ENCODE data around the gene ABHD8. TPM values are rescaled to one million over a fixed set of nuclear protein-coding genes. Genes with fewer than 3 reads are reported as not detected.

Gene ABHD8
- total and polyA plus RNA-seq, 2 of the 13 experiments (the other 11 are each of a cell fraction or from before 2014, with no cell fraction given) = 6.3 to 7.2 TPM

GRCh38 chr19:17340871-17341357, 37.7 kb upstream of the ABHD8 start (continued):
- TF ChIP-seq POLR2AphosphoS5 (IDR thresholded peaks at IDR 0.05; ENCODE audit: low read depth, low read length) (peak; percentile 53; the same call in 1 of the 2 replicates), HIVEP1 (CRISPR knock-in tag; IDR thresholded peaks at IDR 0.05) (peak; percentile 53; the same call in 1 of the 2 replicates), ZNF547 (CRISPR knock-in tag; IDR thresholded peaks at IDR 0.05) (0 out of 2 replicates have a peak, but pooled peaks have one; percentile 16), MXD1 (CRISPR knock-in tag; IDR thresholded peaks at IDR 0.05) (no peak; the same call in 1 of the 2 replicates), KDM5A (IDR thresholded peaks at IDR 0.05; ENCODE audit: borderline replicate concordance, low read length) (no peak; the same call in 1 of the 2 replicates), ZNF562 (CRISPR knock-in tag; IDR thresholded peaks at IDR 0.05; ENCODE audit: borderline replicate concordance) (no peak), RFXANK (CRISPR knock-in tag; IDR thresholded peaks at IDR 0.05) (no peak), FOXM1 (CRISPR knock-in tag; IDR thresholded peaks at IDR 0.05) (no peak), RBFOX2 (IDR thresholded peaks at IDR 0.05; ENCODE audit: low read depth, low read length) (peak; percentile 49; the same call in 1 of the 2 replicates), NFYB (CRISPR knock-in tag; IDR thresholded peaks at IDR 0.05) (no peak), PHF8 (CRISPR knock-in tag; IDR thresholded peaks at IDR 0.05) (peak; percentile 16), ZNF790 (CRISPR knock-in tag; IDR thresholded peaks at IDR 0.05; ENCODE audit: borderline replicate concordance) (no peak), PCBP1 (IDR thresholded peaks at IDR 0.05; ENCODE audit: borderline replicate concordance, low read depth, low read length) (no peak), SP5 (CRISPR knock-in tag; IDR thresholded peaks at IDR 0.05; ENCODE audit: borderline replicate concordance, low read depth) (no peak), KLF9 (CRISPR knock-in tag; IDR thresholded peaks at IDR 0.05; ENCODE audit: low read depth) (no peak), PPARG (CRISPR knock-in tag; conservative IDR thresholded peaks at IDR 0.05) (no peak; the same call in 1 of the 2 replicates), HNRNPLL (IDR thresholded peaks at IDR 0.05; ENCODE audit: low read depth, low read length, poor library complexity, severe bottlenecking) (no peak), ZBTB1 (CRISPR knock-in tag; IDR thresholded peaks at IDR 0.05; ENCODE audit: borderline replicate concordance) (no peak), FOXO4 (CRISPR knock-in tag; conservative IDR thresholded peaks at IDR 0.05) (no peak), MLX (CRISPR knock-in tag; IDR thresholded peaks at IDR 0.05) (no peak), ZNF124 (CRISPR knock-in tag; IDR thresholded peaks at IDR 0.05) (0 out of 2 replicates have a peak, but pooled peaks have one; percentile 22), CENPT (CRISPR knock-in tag; IDR thresholded peaks at IDR 0.05; ENCODE audit: low read depth) (no peak), ZFX (CRISPR knock-in tag; IDR thresholded peaks at IDR 0.05; ENCODE audit: low read depth) (peak; percentile 50; the same call in 1 of the 2 replicates), ZNF343 (CRISPR knock-in tag; IDR thresholded peaks at IDR 0.05) (no peak), ZNF616 (CRISPR knock-in tag; IDR thresholded peaks at IDR 0.05; ENCODE audit: low read depth) (0 out of 2 replicates have a peak, but pooled peaks have one; percentile 52), TRAFD1 (CRISPR knock-in tag; IDR thresholded peaks at IDR 0.05; ENCODE audit: borderline replicate concordance) (no peak), SAFB2 (CRISPR knock-in tag; IDR thresholded peaks at IDR 0.05; ENCODE audit: borderline replicate concordance, low read depth) (no peak), SMAD3 (CRISPR knock-in tag; IDR thresholded peaks at IDR 0.05) (no peak), ZNF296 (CRISPR knock-in tag; conservative IDR thresholded peaks at IDR 0.05) (no peak)
